Measurements from ENCODE around the gene DAZAP1. TPM values are rescaled to one million over a fixed set of nuclear protein-coding genes. Genes with fewer than 3 reads are reported as not detected.

The DAZAP1 gene
- total and polyA plus RNA-seq, 9 donors: 29.6 to 113 (median 77.4) TPM

GRCh38 chr19:1409204-1410005 lies 2.0 kb downstream of the DAZAP1 start:
- Histone ChIP-seq H3K27ac (peak overlapping the region in 1 of 2 donors; percentile 75), H3K4me3 (peak overlapping the region; percentile 87), H3K9me3 (no peaks in the 10 kb centered on the region), H3K4me1 (ENCODE audit: insufficient read depth) (peaks cover 38% of the 10 kb centered on the region), H3K36me3 (no peaks in the 10 kb centered on the region), H3K27me3 (no peaks in the 10 kb centered on the region)
- DNase-seq: no peak
- 38 to 53% (median 43%) methylated on average over 32 to 33 of the region's 33 CpGs for WGBS, 3 donors
- intact Hi-C loops (cut with DNase I): no loop called here
- TF ChIP-seq, protein P1, sequence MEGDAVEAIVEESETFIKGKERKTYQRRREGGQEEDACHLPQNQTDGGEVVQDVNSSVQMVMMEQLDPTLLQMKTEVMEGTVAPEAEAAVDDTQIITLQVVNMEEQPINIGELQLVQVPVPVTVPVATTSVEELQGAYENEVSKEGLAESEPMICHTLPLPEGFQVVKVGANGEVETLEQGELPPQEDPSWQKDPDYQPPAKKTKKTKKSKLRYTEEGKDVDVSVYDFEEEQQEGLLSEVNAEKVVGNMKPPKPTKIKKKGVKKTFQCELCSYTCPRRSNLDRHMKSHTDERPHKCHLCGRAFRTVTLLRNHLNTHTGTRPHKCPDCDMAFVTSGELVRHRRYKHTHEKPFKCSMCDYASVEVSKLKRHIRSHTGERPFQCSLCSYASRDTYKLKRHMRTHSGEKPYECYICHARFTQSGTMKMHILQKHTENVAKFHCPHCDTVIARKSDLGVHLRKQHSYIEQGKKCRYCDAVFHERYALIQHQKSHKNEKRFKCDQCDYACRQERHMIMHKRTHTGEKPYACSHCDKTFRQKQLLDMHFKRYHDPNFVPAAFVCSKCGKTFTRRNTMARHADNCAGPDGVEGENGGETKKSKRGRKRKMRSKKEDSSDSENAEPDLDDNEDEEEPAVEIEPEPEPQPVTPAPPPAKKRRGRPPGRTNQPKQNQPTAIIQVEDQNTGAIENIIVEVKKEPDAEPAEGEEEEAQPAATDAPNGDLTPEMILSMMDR (IDR thresholded peaks at IDR 0.05): no peak
- no peak for TF ChIP-seq EP300 (IDR thresholded peaks at IDR 0.05)
- TF ChIP-seq POLR2A (IDR thresholded peaks at IDR 0.05): no peak

- WGBS, 3 donors: 59 to 73% (median 62%) methylated on average over 23 of the region's 23 CpGs
- DNase-seq: peak in 1 of 5 donors; percentile 44
- Histone ChIP-seq H3K36me3 (no peaks in the 10 kb centered on the region), H3K27me3 (no peaks in the 10 kb centered on the region), H3K27ac (no peak overlapping the region), H3K4me1 (ENCODE audit: insufficient read depth) (peaks cover 43% of the 10 kb centered on the region), H3K9me3 (no peaks in the 10 kb centered on the region), H3K4me3 (no peak overlapping the region)
- TF ChIP-seq POLR2A (IDR thresholded peaks at IDR 0.05): no peak
- TF ChIP-seq, protein P1 (IDR thresholded peaks at IDR 0.05): no peak
- intact Hi-C loops (cut with DNase I): no loop called here
These were observed 2.9 kb downstream of the DAZAP1 start for GRCh38 chr19:1410136-1410786.

DNA sequence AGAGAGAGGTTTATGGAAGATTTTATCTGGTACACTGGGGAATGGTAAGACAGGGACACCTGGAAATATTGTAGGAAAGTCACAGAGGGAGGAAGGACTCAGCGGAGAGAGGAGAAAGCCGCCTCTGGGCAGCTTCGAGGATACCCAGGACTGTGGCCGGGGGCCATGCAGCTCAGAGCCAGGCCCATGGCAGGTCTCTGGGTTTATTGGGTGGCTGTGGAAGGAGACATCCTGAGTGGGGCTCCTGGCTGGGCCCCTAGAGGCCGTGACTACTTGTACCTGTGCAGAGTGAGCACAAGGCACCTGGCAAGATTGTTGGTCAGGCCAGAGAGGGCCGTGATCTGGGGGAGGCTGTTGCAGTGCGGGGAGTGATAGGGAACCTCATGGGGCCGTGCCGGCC lies 3.4 kb downstream of the DAZAP1 start:
- no peaks in the 10 kb centered on the region for H3K9me3 ChIP-seq
- H3K4me1 ChIP-seq (ENCODE audit: insufficient read depth): peaks cover 43% of the 10 kb centered on the region
- no peaks in the 10 kb centered on the region for H3K36me3 ChIP-seq
- intact Hi-C loops (cut with DNase I): no loop called here
- H3K27ac ChIP-seq: no peak overlapping the region
- no peaks in the 10 kb centered on the region for H3K27me3 ChIP-seq
- 61 to 66% (median 66%) methylated on average over 8 to 9 of the region's 9 CpGs for WGBS, 3 donors
- no peak overlapping the region for H3K4me3 ChIP-seq
- peak in 1 of 5 donors; percentile 24 for DNase-seq
- no peak for TF ChIP-seq POLR2A (IDR thresholded peaks at IDR 0.05)
- TF ChIP-seq EP300 (IDR thresholded peaks at IDR 0.05): no peak
- TF ChIP-seq, protein P1 (IDR thresholded peaks at IDR 0.05): no peak

- peaks cover 48% of the 10 kb centered on the region for H3K4me1 ChIP-seq (ENCODE audit: insufficient read depth)
- no peak overlapping the region for H3K4me3 ChIP-seq
- intact Hi-C loops (cut with DNase I): no loop called here
- peak in 2 of 5 donors; percentile 24 to 39 for DNase-seq
- TF ChIP-seq, protein P1 (IDR thresholded peaks at IDR 0.05): no peak
- no peak for TF ChIP-seq POLR2A (IDR thresholded peaks at IDR 0.05)
- no peak for TF ChIP-seq EP300 (IDR thresholded peaks at IDR 0.05)
- WGBS, 3 donors: 62 to 70% (median 63%) methylated on average over 26 to 29 of the region's 29 CpGs
- no peaks in the 10 kb centered on the region for H3K36me3 ChIP-seq
- H3K27ac ChIP-seq: no peak overlapping the region
- no peaks in the 10 kb centered on the region for H3K9me3 ChIP-seq
- H3K27me3 ChIP-seq: no peaks in the 10 kb centered on the region
These were observed 4.1 kb downstream of the DAZAP1 start for GRCh38 chr19:1411255-1412191.

Measured in ovary (tissue), 9 donors.